PFSK-1 (cell line): ENCODE results near the gene GFM1.

ENCODE experiments used
- FOXP2 ChIP-seq: optimal IDR thresholded peaks from 2 replicates; pipeline ENCODE3; 2011; ENCODE audit warnings: borderline replicate concordance, control low read depth, inconsistent platforms; ENCODE audit not compliant: insufficient read depth; ENCODE audit errors: extremely low read length, extremely low read depth
- POLR2AphosphoS5 ChIP-seq: IDR thresholded peaks from 2 replicates; pipeline ENCODE4 v1.6.1; 2012; ENCODE audit warnings: low read depth, mild to moderate bottlenecking, control low read depth, low read length, moderate library complexity

- TF ChIP-seq POLR2AphosphoS5, result no peak
- TF ChIP-seq FOXP2, result no peak
Observed at GRCh38 chr3:158737410-158737809, 93.1 kb downstream of the GFM1 start.
